CD14-positive monocyte (primary cell): Measurements from ENCODE around the gene TNNI3K. TPM values are rescaled to one million over a fixed set of nuclear protein-coding genes. Genes with fewer than 3 reads are reported as not detected.

ENCODE experiments used
- DNase-seq, 3 donors: peaks; one replicate each; pipeline ENCODE4 v3.0.0-alpha.2; 2011 to 2022
- H2AFZ ChIP-seq: 2 replicates; pipeline ENCODE4 v1.6.0; 2012; ENCODE audit warnings: mild to moderate bottlenecking, low read depth, low read length, inconsistent platforms; ENCODE audit not compliant: insufficient read depth, poor library complexity, severe bottlenecking
- H3K27ac ChIP-seq, 2 donors: 1 replicate in 1 of 2; 2 replicates in 1 of 2; pipeline ENCODE4 v1.5.1; 2012 to 2013; ENCODE audit warnings: low read length in 2 of 2, control low read depth in 1 of 2, inconsistent platforms in 1 of 2, low read depth in 1 of 2, mild to moderate bottlenecking in 1 of 2
- H3K27me3 ChIP-seq, 2 donors: one replicate each; pipeline versions ENCODE4 v1.6.0 to v1.6.1; 2011 to 2013; ENCODE audit warnings: low read length in 2 of 2; ENCODE audit not compliant: control insufficient read depth in 2 of 2, insufficient read depth in 2 of 2
- H3K36me3 ChIP-seq, 2 donors: replicated peaks in 1 of 2; 1 replicate in 1 of 2; 2 replicates in 1 of 2; pipeline versions ENCODE4 v1.5.1 to v1.6.1; 2012 to 2013; ENCODE audit warnings: low read length in 2 of 2, control low read depth in 1 of 2, inconsistent platforms in 1 of 2, mild to moderate bottlenecking in 1 of 2; ENCODE audit not compliant: insufficient read depth in 2 of 2, control insufficient read depth in 1 of 2
- H3K4me1 ChIP-seq, 2 donors: 1 replicate in 1 of 2; 2 replicates in 1 of 2; pipeline versions ENCODE4 v1.5.1 to v1.6.1; 2012 to 2013; ENCODE audit warnings: low read length in 2 of 2, control low read depth in 1 of 2, inconsistent platforms in 1 of 2, mild to moderate bottlenecking in 1 of 2, moderate library complexity in 1 of 2; ENCODE audit not compliant: insufficient read depth in 2 of 2, control insufficient read depth in 1 of 2
- H3K4me2 ChIP-seq: replicated peaks from 2 replicates; pipeline ENCODE3; 2012; ENCODE audit warnings: low read length, moderate library complexity, mild to moderate bottlenecking; ENCODE audit not compliant: poor library complexity, severe bottlenecking; ENCODE audit errors: extremely low read depth
- H3K4me3 ChIP-seq, 3 experiments: fragments of 200-600 bp in 1 of 3; sonication (generic) in 1 of 3; replicated peaks in 1 of 3; 1 replicate in 2 of 3; 2 replicates in 1 of 3; pipeline ENCODE4 v1.5.1; 2011 to 2013; ENCODE audit warnings: low read length in 3 of 3, mild to moderate bottlenecking in 3 of 3, control low read depth in 2 of 3, low read depth in 2 of 3, inconsistent platforms in 1 of 3, moderate library complexity in 1 of 3
- H3K79me2 ChIP-seq: 2 replicates; pipeline ENCODE4 v1.6.0; 2012; ENCODE audit warnings: mild to moderate bottlenecking, control low read depth, inconsistent platforms, low read length, moderate library complexity; ENCODE audit not compliant: insufficient read depth
- H3K9ac ChIP-seq: 2 replicates; pipeline ENCODE4 v1.6.0; 2017; ENCODE audit warnings: low read length, mild to moderate bottlenecking; ENCODE audit not compliant: insufficient read depth, poor library complexity, severe bottlenecking
- H3K9me3 ChIP-seq, 2 donors: replicated peaks in 1 of 2; 1 replicate in 1 of 2; 2 replicates in 1 of 2; pipeline versions ENCODE4 v1.5.1 to v1.6.1; 2012 to 2013; ENCODE audit warnings: low read length in 2 of 2, control low read depth in 1 of 2; ENCODE audit not compliant: control insufficient read depth in 1 of 2, insufficient read depth in 1 of 2
- H4K20me1 ChIP-seq: 2 replicates; pipeline ENCODE4 v1.6.0; 2012; ENCODE audit warnings: mild to moderate bottlenecking, low read length, control low read depth, moderate library complexity; ENCODE audit not compliant: insufficient read depth
- H3K27ac Mint-ChIP-seq, 7 donors: one replicate each; pipeline ENCODE4 v1.8.0; 2020; ENCODE audit warnings: mild to moderate bottlenecking in 7 of 7, mixed read lengths in 7 of 7, moderate library complexity in 6 of 7, inconsistent platforms in 2 of 7
- H3K27me3 Mint-ChIP-seq, 3 donors: one replicate each; pipeline ENCODE4 v1.8.0; 2021 to 2022; ENCODE audit warnings: low read depth in 3 of 3, mild to moderate bottlenecking in 3 of 3, mixed read lengths in 3 of 3, moderate library complexity in 3 of 3, inconsistent platforms in 1 of 3
- H3K36me3 Mint-ChIP-seq, 2 donors: one replicate each; pipeline ENCODE4 v1.8.0; 2020; ENCODE audit warnings: mixed read lengths in 2 of 2, inconsistent platforms in 1 of 2, mild to moderate bottlenecking in 1 of 2
- H3K4me1 Mint-ChIP-seq: one replicate; pipeline ENCODE4 v1.8.0; 2020; ENCODE audit warnings: mild to moderate bottlenecking, mixed read lengths
- H3K4me3 Mint-ChIP-seq, 2 donors: one replicate each; pipeline ENCODE4 v1.8.0; 2020; ENCODE audit warnings: mild to moderate bottlenecking in 2 of 2, mixed read lengths in 2 of 2, moderate library complexity in 1 of 2
- H3K9me3 Mint-ChIP-seq, 7 donors: one replicate each; pipeline ENCODE4 v1.8.0; 2020 to 2022; ENCODE audit warnings: mixed read lengths in 7 of 7, mild to moderate bottlenecking in 6 of 7, moderate library complexity in 6 of 7, inconsistent platforms in 2 of 7
- CTCF ChIP-seq: fragments of 200-600 bp; IDR thresholded peaks from one replicate; pipeline ENCODE4 v1.8.0; 2022; ENCODE audit warnings: antibody characterized with exemption, mild to moderate bottlenecking
- WGBS: methylation state at CpG from one replicate; pipeline ENCODE4 v1.1.5; 2013; ENCODE audit warnings: missing lambda C conversion rate; ENCODE audit not compliant: insufficient coverage; 5-methylcytosine and 5-hydroxymethylcytosine counted together
- intact Hi-C, 2 donors: fragments of 100-400 bp; cut with micrococcal nuclease; formaldehyde crosslinking; loops; one replicate each; pipeline versions ENCODE4 v1.15.0 to v1.15.1; 2023
- polyA plus RNA-seq, 3 donors: library from polyadenylated mRNA; depleted of rRNA in 1 of 3; unstranded in 2 of 3; stranded (reverse) in 1 of 3; fragments of 300-500 nt in 2 of 3; fragments of >200 nt in 1 of 3; fragmentation: Illumina TruSeq in 2 of 3; gene quantifications; 1 replicate in 2 of 3; 2 replicates in 1 of 3; pipeline ENCODE4 v1.2.3, GENCODE V29; 2012 to 2021

Gene TNNI3K
- polyA plus RNA-seq, 3 donors, result 0.51 TPM; not detected in 2

- H3K4me1 Mint-ChIP-seq, result no peaks in the 10 kb centered on the region
- WGBS, result 100% methylated on average over 2 of the region's 3 CpGs
- Histone ChIP-seq H3K4me3 (no peak overlapping the region), H2AFZ (no peak overlapping the region), H3K36me3 (no peaks in the 10 kb centered on the region), H3K9ac (no peak overlapping the region), H3K79me2 (no peaks in the 10 kb centered on the region), H3K4me2 (no peak overlapping the region), H3K4me1 (no peaks in the 10 kb centered on the region), H4K20me1 (no peaks in the 10 kb centered on the region), H3K27ac (no peak overlapping the region), H3K9me3 (peaks cover 0 to 1% of the 10 kb centered on the region in 2 donors), H3K27me3 (no peaks in the 10 kb centered on the region)
- intact Hi-C loops, result no loop called here
- no peaks in the 10 kb centered on the region for H3K36me3 Mint-ChIP-seq
- no peak for DNase-seq
- H3K9me3 Mint-ChIP-seq, result peaks cover 0 to 3% (median 0%) of the 10 kb centered on the region in 7 donors
- H3K27ac Mint-ChIP-seq, result no peak overlapping the region
- no peak overlapping the region for H3K4me3 Mint-ChIP-seq
- no peak for TF ChIP-seq CTCF
- no peaks in the 10 kb centered on the region for H3K27me3 Mint-ChIP-seq
These were observed 133.1 kb downstream of the TNNI3K start for GRCh38 chr1:74368335-74368734.

- Histone ChIP-seq H4K20me1 (no peaks in the 10 kb centered on the region), H3K27me3 (no peaks in the 10 kb centered on the region), H3K27ac (no peak overlapping the region), H3K36me3 (no peaks in the 10 kb centered on the region), H3K4me2 (no peak overlapping the region), H3K4me3 (no peak overlapping the region), H3K79me2 (no peaks in the 10 kb centered on the region), H3K9ac (no peak overlapping the region), H3K4me1 (no peaks in the 10 kb centered on the region), H2AFZ (no peak overlapping the region), H3K9me3 (peaks cover 0 to 2% of the 10 kb centered on the region in 2 donors)
- intact Hi-C loops, result no loop called here
- Mint-ChIP-seq H3K27ac (no peak overlapping the region), H3K9me3 (peaks cover 0 to 6% (median 0%) of the 10 kb centered on the region in 7 donors), H3K27me3 (no peaks in the 10 kb centered on the region), H3K36me3 (no peaks in the 10 kb centered on the region), H3K4me3 (no peak overlapping the region), H3K4me1 (no peaks in the 10 kb centered on the region)
- TF ChIP-seq CTCF, result no peak
- DNase-seq, result no peak
These were observed 140.2 kb downstream of the TNNI3K start for GRCh38 chr1:74375376-74375775.
